ENCODE results near the gene DENND5A. TPM values are rescaled to one million over a fixed set of nuclear protein-coding genes. Genes with fewer than 3 reads are reported as not detected.
A peak's percentile ranks its signal among the peaks of the same experiment; 100 is the strongest.

Gene DENND5A
- total and polyA plus RNA-seq, 2 of the 8 experiments (the other 6 are each of a cell fraction or from before 2014, with no cell fraction given), result 65.7 to 139 TPM

DNA sequence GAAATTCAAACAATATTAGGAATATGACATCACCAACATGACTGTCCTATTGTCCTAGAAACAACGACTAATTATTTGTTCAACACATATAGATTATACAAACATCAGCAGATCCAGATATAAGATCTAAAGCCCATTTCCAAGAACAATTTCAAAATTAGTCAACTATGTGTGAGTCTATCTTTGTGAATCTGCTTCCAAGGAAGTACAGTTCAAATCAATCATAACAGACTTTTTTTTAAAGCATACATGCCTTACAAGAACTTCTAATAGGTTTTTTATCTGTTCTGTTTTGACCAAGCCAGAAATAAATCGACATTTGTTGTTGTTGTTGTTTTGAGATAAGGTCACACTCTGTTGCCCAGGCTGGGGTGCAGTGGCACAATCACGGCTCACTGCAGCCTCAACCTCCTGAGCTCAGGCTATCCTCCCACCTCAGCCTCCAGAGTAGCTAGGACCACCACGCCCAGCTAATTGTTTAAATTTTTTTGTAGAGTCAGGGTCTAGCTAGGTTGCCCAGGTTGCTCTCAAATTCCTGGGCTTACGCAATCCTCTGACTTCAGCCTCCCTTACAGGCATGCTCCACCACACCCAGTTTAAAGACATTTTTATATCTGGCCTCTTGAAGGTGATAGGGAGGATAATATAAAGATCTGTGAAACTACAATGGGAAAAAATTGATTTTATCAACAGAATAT is 54.8 kb downstream of the DENND5A start:
- Histone ChIP-seq H3K4me2 (ENCODE audit: insufficient read depth in 1 of 2, low read depth in 2 of 2, low read length in 2 of 2) (no peak overlapping the region), H2BK120ac (replicated peaks; ENCODE audit: low read depth, low read length) (no peak overlapping the region), H3K4me1 (replicated peaks in 1 of 4; ENCODE audit: control insufficient read depth in 3 of 4, insufficient read depth in 4 of 4, low read length in 3 of 4) (no peaks in the 10 kb centered on the region; a peak in 1 of 7 replicates), H3K23me2 (ENCODE audit: low read depth, low read length) (no peaks in the 10 kb centered on the region), H4K20me1 (replicated peaks in 1 of 2; ENCODE audit: control insufficient read depth in 1 of 2, insufficient read depth in 2 of 2, low read length in 2 of 2) (peaks cover 0 to 12% of the 10 kb centered on the region in 2 experiments), H2AFZ (ENCODE audit: low read length) (no peak overlapping the region), H3K4me3 (ENCODE audit: extremely low read depth in 1 of 4, insufficient read depth in 2 of 4, low read depth in 3 of 4, low read length in 4 of 4) (no peak overlapping the region), H4K91ac (replicated peaks; ENCODE audit: insufficient read length, low read length) (no peak overlapping the region), H3K27me3 (replicated peaks in 1 of 4; ENCODE audit: control insufficient read depth in 3 of 4, extremely low read depth in 1 of 4, insufficient read depth in 3 of 4, low read length in 3 of 4) (no peaks in the 10 kb centered on the region), H3K36me3 (ENCODE audit: control insufficient read depth in 2 of 4, insufficient read depth in 4 of 4, low read length in 3 of 4) (no peaks in the 10 kb centered on the region; a peak in 1 of 8 replicates), H3K14ac (ENCODE audit: insufficient read length) (no peak overlapping the region), H3K23ac (ENCODE audit: insufficient read length) (no peak overlapping the region), H3K79me1 (ENCODE audit: low read depth, low read length) (peaks cover 2% of the 10 kb centered on the region; the same call in 1 of the 2 replicates), H4K5ac (ENCODE audit: insufficient read length, low read depth, low read length) (no peak overlapping the region), H3K79me2 (ENCODE audit: control insufficient read depth in 1 of 2, insufficient read depth in 2 of 2, low read length in 2 of 2) (peaks cover 0 to 73% of the 10 kb centered on the region in 2 experiments; a peak in 3 of 4 replicates), H3K9me3 (ENCODE audit: insufficient read depth in 2 of 2, low read depth in 1 of 2, low read length in 1 of 2) (no peaks in the 10 kb centered on the region), H3K4ac (replicated peaks; ENCODE audit: insufficient read length, low read depth, low read length) (no peak overlapping the region), H3K27ac (ENCODE audit: low read depth, low read length) (no peak overlapping the region), H3K18ac (ENCODE audit: extremely low read depth, low read length) (no peak overlapping the region), H2BK5ac (ENCODE audit: low read depth, low read length) (no peak overlapping the region), H3K56ac (replicated peaks; ENCODE audit: insufficient read length, low read depth, low read length) (no peak overlapping the region), H2BK12ac (ENCODE audit: low read depth, low read length) (no peak overlapping the region), H2BK20ac (ENCODE audit: low read length) (no peak overlapping the region), H2BK15ac (ENCODE audit: low read length) (no peak overlapping the region), H3K9ac (replicated peaks in 1 of 4; ENCODE audit: extremely low read depth in 1 of 4, low read depth in 3 of 4, low read length in 3 of 4) (no peak overlapping the region), H2AK5ac (ENCODE audit: low read depth, low read length) (no peak overlapping the region), H4K8ac (ENCODE audit: extremely low read depth, insufficient read depth, low read length) (no peak overlapping the region)
- no peak for TF ChIP-seq TCF12 (IDR thresholded peaks at IDR 0.05; ENCODE audit: low read depth, low read length)
- TF ChIP-seq CEBPB (IDR thresholded peaks at IDR 0.05; ENCODE audit: low read depth, low read length), result peak; percentile 85
- peak; percentile 19; the same call in 1 of the 2 replicates for TF ChIP-seq KDM1A (IDR thresholded peaks at IDR 0.05; ENCODE audit: borderline replicate concordance, low read length)
- TF ChIP-seq POLR2A (IDR thresholded peaks at IDR 0.05; ENCODE audit: control extremely low read depth in 1 of 2, low read depth in 2 of 2, low read length in 2 of 2), result no peak
- FAIRE-seq, result no peak
- ChIA-PET CTCF (ENCODE audit: partially characterized antibody) (interaction anchor here (0.6 to 1.7 kb wide), 4 partner anchors 8 to 312 kb away, joined by 3 to 5 read pairs (median 4); no protein-coding TSS in a partner anchor), POLR2A (ENCODE audit: partially characterized antibody) (interaction anchor here (0.5 to 1.0 kb wide), 2 partner anchors 15 to 256 kb away, joined by 3 to 5 read pairs; no protein-coding TSS in a partner anchor)
- 88% methylated on average over 5 of the region's 5 CpGs; no CpG with 5 or more reads in 1 of the 2 experiments for WGBS, 2 experiments (ENCODE audit: extremely low coverage in 1 of 2, insufficient coverage in 1 of 2, insufficient read length in 1 of 2, insufficient replicate concordance in 2 of 2, low coverage in 1 of 2, low lambda C conversion rate in 2 of 2, missing lambda C conversion rate in 1 of 2)
- DNase-seq (ENCODE audit: low read depth in 1 of 2, low spot score in 2 of 2), result no peak

All from H1 (cell line).